Stromal cell of bone marrow (primary cell): ENCODE results near the gene KBTBD4.
"Not testable (repeated sequence)": the region's sequence is repeated elsewhere in the genome, so short reads cannot be mapped to it uniquely, and the experiment has no call there.

ENCODE experiments used
- DNase-seq: peaks from one replicate; pipeline ENCODE4 v3.0.0-alpha.2; 2012; ENCODE audit warnings: low read depth

KBTBD4 gene

DNA sequence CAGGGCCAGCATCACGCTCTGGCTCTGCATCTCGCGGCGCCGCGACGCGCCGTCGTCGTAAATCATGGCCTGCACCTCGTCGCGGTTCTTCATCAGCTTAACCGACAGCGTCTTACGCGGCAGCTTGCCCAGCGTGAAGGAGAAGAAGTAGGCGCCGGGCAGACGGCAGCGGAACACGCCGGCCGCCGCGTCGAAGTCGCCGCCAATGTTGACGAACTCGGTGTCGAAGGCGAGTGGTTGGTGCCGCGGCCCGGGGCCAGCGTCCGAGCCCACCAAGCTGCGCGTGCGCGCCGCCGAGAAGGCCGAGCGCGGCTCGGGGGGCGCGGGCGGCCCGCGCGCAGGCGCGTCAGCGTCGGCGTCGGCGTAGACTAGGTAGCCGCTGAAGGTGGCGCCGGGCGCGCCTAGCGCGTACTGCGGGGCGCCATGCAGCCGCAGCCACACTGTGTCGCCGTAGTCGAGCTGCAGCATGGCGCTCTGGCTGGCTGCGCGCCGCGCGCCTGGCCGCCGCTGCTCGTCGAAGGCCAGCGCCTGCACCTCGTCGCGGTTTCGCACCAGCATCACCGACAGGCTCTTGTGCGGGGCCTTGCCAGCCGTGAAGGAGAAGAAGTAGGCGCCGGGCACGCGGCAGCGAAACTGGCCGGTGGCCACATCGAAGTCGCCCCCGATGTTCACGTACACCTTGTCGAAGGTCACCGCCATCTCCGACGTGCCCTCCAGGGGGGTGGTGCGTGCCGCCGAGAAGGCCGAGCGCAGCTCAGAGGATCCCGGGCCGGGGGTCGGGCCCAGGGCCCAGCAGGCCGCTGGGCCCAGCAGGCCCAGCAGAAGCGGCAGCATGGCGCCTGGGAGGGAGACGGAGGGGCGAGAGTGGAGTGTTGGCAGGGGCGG lies 11.4 kb upstream of the KBTBD4 start:
- no peak for DNase-seq

DNA sequence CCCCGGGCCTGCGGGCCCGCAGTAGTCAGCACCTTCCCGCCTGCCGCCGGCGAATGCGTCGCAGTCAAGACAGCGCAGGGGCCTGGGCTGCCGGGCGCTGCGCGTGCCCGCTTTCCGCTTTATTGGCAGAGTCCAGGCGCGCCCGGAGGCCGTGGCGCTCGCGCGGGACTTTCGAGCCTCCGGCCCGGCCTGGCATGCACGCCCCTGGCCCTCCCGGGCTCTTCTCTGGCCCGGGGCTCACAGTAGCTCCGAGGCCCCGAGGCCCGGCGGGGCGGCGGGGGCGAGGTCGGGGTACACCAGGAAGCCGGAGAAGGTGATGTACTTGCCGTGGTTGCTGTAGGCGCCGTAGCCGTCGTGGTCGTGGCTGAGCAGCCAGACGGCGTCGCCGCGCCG lies 10.8 kb upstream of the KBTBD4 start:
- DNase-seq = no peak

DNA sequence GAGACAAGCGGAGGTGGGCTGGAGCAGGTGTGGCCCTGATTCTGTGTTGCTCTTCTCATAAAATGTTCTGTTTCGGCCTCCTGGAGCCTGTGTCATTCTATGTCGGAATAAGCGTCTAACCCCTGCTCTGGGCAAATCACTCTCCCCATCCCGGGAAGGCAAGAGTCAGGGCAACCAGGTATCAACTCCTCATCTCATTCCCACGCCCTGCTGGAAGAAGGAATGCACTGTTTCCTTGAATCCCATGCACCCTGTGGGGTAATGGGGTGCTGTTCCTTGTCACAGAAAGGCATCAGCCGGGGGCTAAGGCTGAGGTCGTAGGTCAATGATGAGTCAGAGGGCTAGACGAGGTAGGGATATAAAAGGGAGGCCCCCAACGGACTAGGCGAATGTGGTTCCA lies 10.3 kb upstream of the KBTBD4 start:
- no peak for DNase-seq

DNA sequence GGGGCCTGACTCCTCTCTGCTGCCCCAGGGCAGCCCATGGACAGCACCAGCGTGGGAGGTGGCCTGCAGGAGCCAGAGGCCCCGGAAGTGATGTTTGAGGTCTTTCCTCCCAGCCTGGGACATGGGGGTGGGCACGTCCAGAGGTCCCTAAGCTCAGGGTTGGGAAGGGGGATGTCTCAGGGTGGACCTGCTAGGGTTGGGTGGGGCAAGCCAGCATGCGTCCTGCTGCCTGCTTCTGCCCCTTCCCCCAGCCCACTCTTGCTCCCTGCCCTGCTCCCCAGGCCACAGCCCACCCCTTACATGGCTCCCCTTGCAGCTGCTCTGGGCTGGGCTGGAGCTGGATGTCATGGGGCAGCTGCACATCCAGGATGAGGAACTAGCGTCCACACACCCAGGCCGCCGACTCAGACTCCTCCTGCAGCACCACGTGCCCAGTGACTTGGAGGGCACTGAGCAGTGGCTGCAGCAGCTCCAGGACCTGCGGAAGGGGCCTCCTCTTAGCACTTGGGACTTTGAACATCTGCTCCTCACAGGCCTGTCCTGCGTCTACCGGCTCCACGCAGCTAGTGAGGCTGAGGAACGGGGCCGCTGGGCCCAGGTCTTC lies 9.1 kb upstream of the KBTBD4 start:
- DNase-seq = no peak

DNA sequence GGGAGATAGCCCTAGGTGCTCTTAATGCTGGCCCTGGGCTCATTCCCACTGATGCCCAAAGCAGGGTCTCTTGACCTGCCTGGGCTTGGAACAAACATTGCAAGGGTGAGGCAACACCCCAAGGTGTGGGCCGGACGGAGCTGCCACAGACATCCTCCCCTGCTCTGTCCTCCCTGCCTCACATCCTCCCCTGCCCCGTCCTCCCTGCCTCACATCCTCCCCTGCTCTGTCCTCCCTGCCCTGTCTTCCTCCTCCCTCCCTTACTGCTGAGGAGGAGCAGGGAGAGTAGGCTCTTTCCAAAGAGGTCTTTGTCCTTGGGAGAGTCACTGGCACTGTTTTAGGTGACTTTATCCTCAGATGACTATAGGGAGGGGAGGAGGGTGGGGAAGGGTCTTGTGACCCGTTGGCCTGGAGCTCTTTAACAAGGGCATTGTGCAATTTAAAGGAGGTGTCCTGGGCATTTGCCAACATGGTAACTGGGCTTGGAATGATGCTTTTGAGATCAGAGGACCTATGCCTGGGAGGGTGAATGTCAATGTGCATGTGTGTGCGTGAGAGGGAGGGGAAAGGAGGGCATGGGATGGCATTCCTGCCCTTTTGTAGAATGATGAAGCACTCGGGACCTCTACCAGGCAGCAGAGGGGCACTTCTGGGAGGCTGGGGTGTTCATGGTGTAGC lies 8.4 kb upstream of the KBTBD4 start:
- no peak for DNase-seq

DNA sequence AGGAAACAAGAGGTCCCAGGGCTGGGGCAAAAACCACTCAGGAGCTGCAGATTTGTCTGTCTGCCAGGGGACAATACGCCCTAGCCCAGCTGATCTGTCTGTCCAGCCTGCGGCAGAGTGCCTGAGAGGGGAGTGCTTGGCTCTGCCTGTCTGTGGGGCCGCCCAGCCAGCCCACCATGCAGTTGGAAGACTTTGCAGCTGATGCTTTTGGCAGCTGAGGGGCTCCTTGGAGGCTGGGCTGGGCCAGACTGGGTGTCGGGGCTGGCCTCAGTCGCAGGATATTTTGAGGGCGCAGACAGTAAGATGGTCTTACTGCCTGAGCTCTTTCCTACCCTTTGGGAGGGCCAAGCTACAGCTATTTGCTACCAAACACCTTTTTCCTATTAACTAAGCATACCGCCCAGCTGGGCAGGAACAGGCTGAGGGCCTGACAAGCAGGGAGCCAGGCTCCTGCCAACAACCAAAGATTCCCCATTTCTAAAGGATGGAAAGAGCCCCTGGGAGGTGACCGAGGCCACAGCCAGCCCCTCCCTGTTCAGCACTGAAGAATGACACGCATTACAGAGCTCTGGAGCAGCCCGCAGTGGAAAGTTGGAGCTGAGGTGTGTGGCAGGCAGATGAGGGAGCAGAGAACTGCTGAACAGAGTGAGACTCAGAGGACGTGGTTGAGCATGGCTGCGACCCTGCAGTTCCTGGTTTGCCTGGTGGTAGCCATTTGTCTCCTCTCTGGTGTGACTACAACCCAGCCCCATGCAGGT lies 7.5 kb upstream of the KBTBD4 start, which contains the start of gene FAM180B:
FAM180B (plus strand) TSS at position 581 of the 758 bp plus-strand sequence; CDS start at position 672, 91 bp downstream.
- no peak for DNase-seq

DNA sequence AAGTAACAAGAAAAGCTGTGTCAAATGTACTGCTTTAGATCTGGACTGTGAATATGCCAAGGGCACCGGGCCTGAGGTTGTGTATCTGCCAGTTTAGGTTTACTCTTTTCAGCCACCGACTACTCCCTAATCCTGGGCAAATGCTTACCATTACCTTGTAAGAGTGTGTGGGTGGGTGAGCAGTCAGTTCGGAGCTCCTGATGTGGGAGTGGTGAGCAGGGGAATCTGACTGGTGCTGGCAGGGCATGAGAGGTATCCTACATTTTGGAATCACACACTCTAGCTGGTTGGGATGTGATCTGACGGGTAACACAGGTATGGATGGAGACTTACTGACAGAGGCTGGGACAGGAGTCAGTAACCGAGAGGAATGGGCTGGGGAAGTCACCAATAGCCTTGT lies 5.1 kb upstream of the KBTBD4 start:
- DNase-seq = no peak

DNA sequence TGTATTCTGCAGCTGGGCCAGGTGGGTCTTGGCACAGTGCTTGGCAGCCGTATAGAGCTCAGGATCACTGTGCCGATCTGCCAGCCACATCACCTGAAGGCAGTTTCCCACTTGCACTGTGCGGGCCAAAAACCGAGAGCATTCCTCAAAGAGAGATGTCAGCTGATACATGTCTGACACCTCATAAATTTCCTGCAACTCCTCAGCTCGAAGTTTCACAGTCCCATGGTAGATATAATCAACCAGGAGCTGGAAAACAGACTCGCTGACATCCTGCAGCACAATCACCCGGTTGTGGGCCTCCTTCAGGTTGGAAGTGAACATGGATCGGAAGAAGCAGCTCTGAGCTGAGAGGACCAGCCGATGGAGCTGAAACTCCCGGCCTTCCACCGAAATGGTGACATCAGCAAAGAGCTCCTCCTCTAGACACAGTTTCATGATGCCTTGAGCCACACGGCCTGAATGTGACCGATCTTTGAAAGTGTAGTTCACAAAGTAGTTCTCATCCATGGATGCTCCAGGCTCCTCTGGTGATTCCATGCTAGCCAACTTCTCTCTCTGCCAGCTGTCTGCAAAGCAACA lies 1.2 kb downstream of the KBTBD4 start:
- DNase-seq = no peak

DNA sequence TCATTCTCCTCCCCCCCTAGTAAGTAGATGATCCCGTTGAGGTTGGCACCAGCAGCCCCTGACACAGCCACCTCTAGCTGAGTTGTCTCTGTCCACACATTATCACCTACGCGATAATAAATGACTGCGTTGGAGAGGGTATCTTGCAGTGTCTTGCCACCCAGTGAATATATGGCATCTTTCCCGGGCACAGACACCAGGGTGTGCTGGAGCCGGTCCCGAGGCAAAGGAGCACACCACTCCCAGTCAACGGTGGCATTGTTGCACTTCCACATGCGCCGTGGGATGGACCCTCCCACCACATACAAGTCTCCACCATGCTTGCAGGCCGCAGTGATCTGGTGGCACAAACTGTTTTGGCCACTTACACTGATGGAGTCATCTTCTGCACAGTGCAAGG lies 5.4 kb downstream of the KBTBD4 start:
- DNase-seq = no peak

DNA sequence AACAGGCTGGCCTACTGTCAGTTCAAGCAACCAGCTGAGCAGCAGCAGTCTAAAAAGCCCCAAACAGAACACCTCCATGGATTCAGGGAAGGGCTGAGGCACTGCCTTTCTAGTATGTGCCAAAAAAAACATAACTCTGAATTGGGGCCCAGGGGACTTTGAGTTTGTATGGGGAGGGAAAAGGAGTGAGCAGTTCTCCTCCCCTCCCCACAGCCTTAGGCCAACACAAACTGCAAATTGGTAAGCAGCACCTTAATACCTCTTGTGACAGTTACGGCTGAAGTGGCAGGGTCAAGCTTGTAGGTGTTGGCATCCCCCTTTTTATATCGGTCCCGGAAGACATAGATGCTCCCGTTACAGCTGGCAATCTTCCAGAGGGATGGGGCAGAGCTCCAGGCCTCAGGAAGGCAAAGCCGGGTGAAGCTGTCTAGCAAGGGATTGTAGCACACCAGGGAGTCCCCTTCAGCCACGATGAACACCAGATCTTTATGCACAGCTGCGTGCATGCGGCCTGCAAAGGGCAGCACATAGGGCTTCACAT lies 6.0 kb downstream of the KBTBD4 start:
- DNase-seq = no peak

DNA sequence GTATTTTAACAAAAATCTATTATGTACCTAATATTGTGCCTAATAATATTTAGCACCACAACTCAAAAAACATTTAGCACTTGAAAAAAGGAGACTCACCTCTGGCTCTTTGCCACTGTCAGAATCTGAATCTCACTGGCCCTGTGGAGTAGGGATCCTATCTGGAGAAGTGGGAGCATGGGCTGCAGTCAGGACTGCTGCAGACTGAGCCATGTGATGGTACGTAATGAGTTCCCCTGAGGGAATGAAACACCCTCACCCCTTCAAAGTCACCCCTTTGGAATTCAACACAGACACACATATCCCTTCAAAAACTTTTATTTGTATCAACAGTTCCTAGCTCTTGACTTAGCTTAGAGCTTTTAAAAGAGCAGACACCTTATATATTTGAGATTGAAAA lies 6.9 kb downstream of the KBTBD4 start:
- DNase-seq = no peak

DNA sequence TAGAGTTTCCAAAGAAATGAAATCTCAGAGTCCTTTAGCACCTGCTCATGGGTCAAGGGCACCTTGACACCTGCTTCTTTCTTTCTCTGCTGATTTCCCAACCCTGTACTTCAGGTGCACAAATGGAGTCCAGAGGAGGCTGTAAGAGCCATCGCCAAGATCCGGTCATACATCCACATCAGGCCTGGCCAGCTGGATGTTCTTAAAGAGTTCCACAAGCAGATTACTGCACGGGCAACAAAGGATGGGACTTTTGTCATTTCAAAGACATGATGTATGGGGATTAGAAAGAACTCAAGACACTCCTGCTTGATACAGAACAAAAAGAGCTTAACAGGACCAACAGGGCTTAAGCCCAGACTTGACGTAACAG lies 7.4 kb downstream of the KBTBD4 start:
- no peak for DNase-seq

DNA sequence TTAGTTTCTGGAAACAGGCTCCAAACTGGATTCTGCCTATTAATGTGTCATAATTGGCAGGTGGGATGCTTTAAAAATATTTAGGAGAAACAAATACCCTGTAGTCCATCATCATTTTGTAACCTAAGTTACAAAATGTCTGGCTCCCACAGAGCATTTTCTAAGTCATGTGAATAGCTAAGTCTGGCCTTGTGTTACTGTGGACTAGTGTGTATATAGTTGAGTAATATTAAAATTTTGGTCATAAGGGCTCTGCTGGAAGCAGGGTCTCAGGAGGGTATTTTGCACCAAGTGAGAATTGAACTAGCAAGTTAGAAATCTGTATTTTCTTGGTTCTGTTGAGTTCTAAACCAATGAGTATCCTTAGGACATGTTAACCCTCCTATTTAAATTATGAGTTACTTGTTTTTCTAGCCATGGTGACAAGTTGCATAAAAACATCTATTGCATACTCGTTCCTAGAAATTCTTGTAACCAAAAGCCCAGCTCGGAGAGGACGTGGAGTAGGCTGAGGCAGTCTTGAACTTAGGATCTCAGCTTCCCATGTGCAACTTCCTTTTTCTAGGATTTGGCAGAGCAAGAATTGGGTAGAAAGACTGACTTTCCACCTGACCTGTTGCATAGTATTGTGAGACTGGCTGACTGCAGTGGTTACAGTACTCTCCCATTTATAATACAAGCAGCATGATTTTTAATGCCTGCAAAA lies 8.0 kb downstream of the KBTBD4 start:
- DNase-seq = no peak

DNA sequence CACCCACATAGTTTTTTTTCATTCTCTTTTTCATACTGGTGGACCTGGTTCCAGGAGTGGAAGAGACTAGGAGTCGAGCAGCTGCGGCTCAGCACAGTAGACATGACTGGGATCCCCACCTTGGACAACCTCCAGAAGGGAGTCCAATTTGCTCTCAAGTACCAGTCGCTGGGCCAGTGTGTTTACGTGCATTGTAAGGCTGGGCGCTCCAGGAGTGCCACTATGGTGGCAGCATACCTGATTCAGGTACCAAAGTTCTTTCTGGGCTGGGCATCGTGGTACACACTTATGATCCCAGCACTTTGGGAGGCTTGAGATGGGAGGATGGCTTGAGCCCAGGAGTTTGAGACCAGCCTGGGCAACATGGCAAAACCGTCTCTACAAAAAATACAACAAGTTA lies 9.1 kb downstream of the KBTBD4 start:
- no peak for DNase-seq

DNA sequence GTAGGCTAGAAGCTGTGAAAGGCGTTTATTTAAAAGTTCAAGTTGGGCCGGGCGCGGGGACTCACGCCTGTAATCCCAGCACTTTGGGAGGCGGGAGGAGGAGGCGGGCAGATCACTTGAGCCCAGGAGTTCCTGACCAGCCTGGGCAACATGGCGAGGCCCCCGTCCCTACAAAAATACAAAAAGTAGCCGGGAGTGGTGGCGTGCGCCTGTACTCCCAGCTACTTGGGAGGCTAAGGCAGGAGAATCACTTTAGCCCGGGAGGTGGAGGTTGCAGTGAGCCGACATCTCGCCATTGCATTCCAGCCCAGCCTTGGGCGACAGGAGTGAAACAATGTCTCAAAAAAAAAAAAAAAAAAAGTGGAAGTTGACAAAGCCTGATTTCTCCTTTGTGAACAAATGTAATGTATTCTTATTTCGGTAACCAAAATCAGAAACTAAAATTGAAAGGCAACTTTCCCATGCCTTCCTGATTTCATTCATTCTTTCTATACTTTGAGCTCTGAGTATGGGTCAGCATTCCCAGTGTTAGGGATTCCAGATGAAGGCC lies 12.5 kb downstream of the KBTBD4 start:
- DNase-seq = no peak

DNA sequence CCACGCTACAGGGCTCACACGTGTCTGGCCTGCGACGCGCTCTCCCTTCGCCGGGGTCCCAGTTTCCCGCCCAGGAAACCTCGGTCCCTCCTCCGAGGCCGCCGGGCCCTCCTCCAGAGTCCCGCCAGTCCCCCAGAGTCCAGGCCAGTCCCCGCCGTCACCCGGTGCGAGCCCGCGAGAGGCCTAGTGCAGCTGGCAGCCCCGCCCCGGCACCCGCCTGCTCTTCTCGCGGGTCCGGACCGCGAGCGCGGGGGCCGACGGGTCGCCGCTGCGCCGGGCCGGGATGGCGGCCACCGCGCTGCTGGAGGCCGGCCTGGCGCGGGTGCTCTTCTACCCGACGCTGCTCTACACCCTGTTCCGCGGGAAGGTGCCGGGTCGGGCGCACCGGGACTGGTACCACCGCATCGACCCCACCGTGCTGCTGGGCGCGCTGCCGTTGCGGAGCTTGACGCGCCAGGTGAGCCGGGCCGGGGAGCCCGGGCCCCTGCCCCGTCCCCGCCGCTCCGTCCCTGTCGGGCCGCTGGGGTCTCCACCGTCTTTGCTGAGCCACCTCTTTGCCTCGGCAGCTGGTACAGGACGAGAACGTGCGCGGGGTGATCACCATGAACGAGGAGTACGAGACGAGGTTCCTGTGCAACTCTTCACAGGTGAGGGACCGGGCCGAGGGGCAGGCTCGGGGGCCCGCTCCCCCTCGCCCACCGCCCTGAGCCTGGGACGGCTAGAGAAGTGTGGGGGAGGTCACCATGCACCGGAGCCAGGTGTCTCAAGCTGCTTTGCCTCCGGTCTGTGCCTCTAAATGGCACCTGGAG lies 13.2 kb downstream of the KBTBD4 start, which contains the start of gene PTPMT1:
PTPMT1 (plus strand) TSS at position 260 of the 809 bp plus-strand sequence; CDS start at position 284, 24 bp downstream.
- DNase-seq = no peak

DNA sequence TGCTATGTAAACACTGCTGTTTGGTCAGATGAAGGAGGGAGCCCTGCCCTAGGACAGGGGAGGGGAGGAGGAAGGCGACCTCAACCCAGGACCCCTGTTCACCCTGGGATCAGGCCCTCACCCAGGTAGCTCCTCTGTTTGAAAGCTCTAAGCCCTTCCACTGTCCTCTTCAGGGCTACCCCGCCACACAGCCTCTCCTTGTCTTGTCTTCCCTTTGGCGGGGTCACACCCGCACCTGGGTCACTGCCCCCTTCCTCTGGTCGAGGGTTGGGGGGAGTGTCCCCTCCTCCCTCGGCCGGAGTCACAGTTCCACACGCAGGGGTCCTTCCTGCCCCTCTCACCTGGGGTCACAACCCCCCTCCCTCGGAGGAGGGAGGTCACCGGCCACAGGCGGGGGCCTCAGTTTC lies 13.8 kb downstream of the KBTBD4 start:
- no peak for DNase-seq

DNA sequence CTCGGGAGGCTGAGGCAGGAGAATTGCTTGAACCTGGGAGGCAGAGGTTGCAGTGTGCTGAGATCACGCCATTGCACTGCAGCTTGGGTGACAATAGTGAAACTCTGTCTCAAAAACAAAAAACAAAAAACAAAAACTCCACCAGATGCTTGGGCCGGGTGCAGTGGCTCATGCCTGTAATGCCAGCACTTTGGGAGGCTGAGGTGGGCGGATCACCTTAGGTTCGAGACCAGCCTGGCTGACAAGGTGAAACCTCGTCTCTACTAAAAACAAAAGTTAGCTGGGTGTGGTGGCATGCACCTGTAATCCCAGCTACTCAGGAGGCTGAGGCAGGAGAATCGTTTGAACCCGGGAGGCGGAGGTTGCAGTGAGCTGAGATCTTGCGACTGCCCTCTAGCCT lies 14.4 kb downstream of the KBTBD4 start:
- DNase-seq = not testable (repeated sequence)

DNA sequence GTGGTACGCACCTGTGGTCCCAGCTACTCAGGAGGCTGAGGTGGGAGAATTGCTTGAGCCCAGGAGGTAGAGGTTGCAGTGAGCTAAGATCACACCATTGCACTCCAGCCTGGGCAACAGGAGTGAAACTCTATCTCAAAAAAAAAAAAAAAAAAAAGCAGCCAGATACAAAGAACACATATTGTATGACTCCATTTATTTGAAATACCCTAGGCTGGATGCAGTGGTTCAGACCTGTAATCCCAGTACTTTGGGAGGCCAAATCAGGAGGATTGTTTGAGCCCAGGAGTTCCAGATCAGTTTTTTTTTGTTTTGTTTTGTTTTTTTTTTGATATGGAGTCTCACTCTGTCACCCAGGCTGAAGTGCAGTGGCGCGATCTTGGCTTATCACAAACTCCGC lies 16.4 kb downstream of the KBTBD4 start:
- not testable (repeated sequence) for DNase-seq

DNA sequence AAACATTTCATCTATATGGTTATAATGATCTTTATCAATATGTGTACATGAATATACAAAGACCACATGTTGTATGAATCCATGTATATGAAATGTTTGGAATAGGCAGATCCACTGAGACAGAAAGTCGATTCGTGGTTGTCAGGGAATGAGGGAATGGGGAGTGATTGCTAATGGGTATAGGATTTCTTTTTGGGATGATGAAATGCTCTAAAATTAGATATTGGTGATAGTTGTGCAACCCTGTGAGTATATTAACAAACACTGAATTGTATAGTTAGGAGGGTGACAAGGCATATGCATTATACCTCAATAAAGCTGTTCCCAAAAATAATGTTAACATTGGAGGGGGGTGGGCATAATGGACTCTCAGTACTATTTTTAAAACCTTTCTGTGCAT lies 18.3 kb downstream of the KBTBD4 start:
- DNase-seq = no peak
